WERI-Rb-1 (cell line): ENCODE results near the gene RXFP1.

Experiments used
- DNase-seq: peaks from one replicate; pipeline ENCODE4 v3.0.0-alpha.2; 2020
- H3K27ac ChIP-seq: fragments of 250-450 bp; sonication (Bioruptor Pico); 2 replicates; pipeline ENCODE4 v1.5.1; 2020; ENCODE audit warnings: mild to moderate bottlenecking, moderate library complexity
- H3K27me3 ChIP-seq: fragments of 250-450 bp; sonication (Bioruptor Pico); 2 replicates; pipeline ENCODE4 v1.5.1; 2021; ENCODE audit warnings: mild to moderate bottlenecking, low read depth, moderate library complexity; ENCODE audit not compliant: insufficient read depth, severe bottlenecking
- H3K36me3 ChIP-seq: fragments of 250-450 bp; sonication (Bioruptor Pico); 2 replicates; pipeline ENCODE4 v1.5.1; 2020; ENCODE audit warnings: mild to moderate bottlenecking, moderate library complexity
- H3K4me3 ChIP-seq: 2 replicates; pipeline ENCODE4 v1.5.1; 2011; ENCODE audit warnings: low read depth, mild to moderate bottlenecking, control low read depth, low read length
- H3K9me3 ChIP-seq: fragments of 250-450 bp; sonication (Bioruptor Pico); 2 replicates; pipeline ENCODE4 v1.5.1; 2021; ENCODE audit warnings: mild to moderate bottlenecking, moderate library complexity; ENCODE audit not compliant: severe bottlenecking
- CTCF ChIP-seq: IDR thresholded peaks from 2 replicates; pipeline ENCODE4 v1.5.1; 2011; ENCODE audit warnings: low read depth, mild to moderate bottlenecking, control low read depth, inconsistent platforms, low read length

The RXFP1 gene

GRCh38 chr4:158578476-158578875 is 56.8 kb downstream of the RXFP1 start:
- H3K27ac ChIP-seq, result no peak overlapping the region
- no peak for DNase-seq
- no peaks in the 10 kb centered on the region for H3K36me3 ChIP-seq
- no peaks in the 10 kb centered on the region for H3K27me3 ChIP-seq
- H3K9me3 ChIP-seq, result no peaks in the 10 kb centered on the region
- no peak for TF ChIP-seq CTCF
- no peak overlapping the region for H3K4me3 ChIP-seq

GRCh38 chr4:158580064-158580463 is 58.4 kb downstream of the RXFP1 start:
- Histone ChIP-seq H3K4me3 (no peak overlapping the region), H3K9me3 (no peaks in the 10 kb centered on the region), H3K27ac (no peak overlapping the region), H3K36me3 (no peaks in the 10 kb centered on the region), H3K27me3 (no peaks in the 10 kb centered on the region)
- TF ChIP-seq CTCF, result no peak
- DNase-seq, result no peak

GRCh38 chr4:158581161-158581560 is 59.5 kb downstream of the RXFP1 start:
- no peak for DNase-seq
- Histone ChIP-seq H3K36me3 (no peaks in the 10 kb centered on the region), H3K9me3 (no peaks in the 10 kb centered on the region), H3K4me3 (no peak overlapping the region), H3K27me3 (no peaks in the 10 kb centered on the region), H3K27ac (no peak overlapping the region)
- no peak for TF ChIP-seq CTCF

GRCh38 chr4:158586881-158587280 is 65.2 kb downstream of the RXFP1 start:
- H3K4me3 ChIP-seq, result no peak overlapping the region
- DNase-seq, result no peak
- TF ChIP-seq CTCF, result no peak
- no peaks in the 10 kb centered on the region for H3K9me3 ChIP-seq
- no peaks in the 10 kb centered on the region for H3K27me3 ChIP-seq
- H3K36me3 ChIP-seq, result no peaks in the 10 kb centered on the region
- no peak overlapping the region for H3K27ac ChIP-seq

GRCh38 chr4:158588285-158588684 is 66.6 kb downstream of the RXFP1 start:
- DNase-seq, result no peak
- Histone ChIP-seq H3K27me3 (no peaks in the 10 kb centered on the region), H3K4me3 (no peak overlapping the region), H3K9me3 (no peaks in the 10 kb centered on the region), H3K36me3 (no peaks in the 10 kb centered on the region), H3K27ac (no peak overlapping the region)
- TF ChIP-seq CTCF, result no peak

GRCh38 chr4:158588777-158589176 is 67.1 kb downstream of the RXFP1 start:
- H3K36me3 ChIP-seq, result no peaks in the 10 kb centered on the region
- DNase-seq, result no peak
- H3K4me3 ChIP-seq, result no peak overlapping the region
- H3K27me3 ChIP-seq, result no peaks in the 10 kb centered on the region
- H3K27ac ChIP-seq, result no peak overlapping the region
- H3K9me3 ChIP-seq, result no peaks in the 10 kb centered on the region
- no peak for TF ChIP-seq CTCF
